Measurements from ENCODE around the gene HOXB7. TPM values are rescaled to one million over a fixed set of nuclear protein-coding genes. Genes with fewer than 3 reads are reported as not detected.

HOXB7 gene
- total and polyA plus RNA-seq, 9 donors, result 0.23 to 6.9 (median 1.3) TPM

GRCh38 chr17:48616717-48617470 is 6.1 kb upstream of the HOXB7 start:
- peaks cover 6% of the 10 kb centered on the region for H3K27me3 ChIP-seq
- no peaks in the 10 kb centered on the region for H3K4me1 ChIP-seq (ENCODE audit: insufficient read depth)
- no peak overlapping the region for H3K4me3 ChIP-seq
- WGBS, 3 donors, result 13 to 17% (median 15%) methylated on average over 15 of the region's 15 CpGs
- H3K36me3 ChIP-seq, result no peaks in the 10 kb centered on the region
- TF ChIP-seq POLR2A (IDR thresholded peaks at IDR 0.05), result no peak
- TF ChIP-seq CTCF (IDR thresholded peaks at IDR 0.05), result no peak
- no peak for TF ChIP-seq EP300 (IDR thresholded peaks at IDR 0.05)
- intact Hi-C loops (cut with DNase I), result loop anchor here in 3 of 4 donors (5.0 to 10.0 kb wide), 2 partner anchors 285 to 592 kb away; no protein-coding TSS in a partner anchor
- H3K9me3 ChIP-seq, result no peaks in the 10 kb centered on the region
- H3K27ac ChIP-seq, result no peak overlapping the region
- no peak for DNase-seq

- no peaks in the 10 kb centered on the region for H3K36me3 ChIP-seq
- DNase-seq, result no peak
- no peaks in the 10 kb centered on the region for H3K4me1 ChIP-seq (ENCODE audit: insufficient read depth)
- TF ChIP-seq EP300 (IDR thresholded peaks at IDR 0.05) (no peak), CTCF (IDR thresholded peaks at IDR 0.05) (no peak), POLR2A (IDR thresholded peaks at IDR 0.05) (no peak)
- no peak overlapping the region for H3K27ac ChIP-seq
- peaks cover under 1% of the 10 kb centered on the region for H3K27me3 ChIP-seq
- WGBS, 3 donors, result 19 to 25% (median 25%) methylated on average over 17 of the region's 17 CpGs
- H3K9me3 ChIP-seq, result no peaks in the 10 kb centered on the region
- intact Hi-C loops (cut with DNase I), result loop anchor here in 3 of 4 donors (5.0 to 10.0 kb wide), 2 partner anchors 284 to 591 kb away; no protein-coding TSS in a partner anchor
- H3K4me3 ChIP-seq, result no peak overlapping the region
Measured at GRCh38 chr17:48615963-48616716, 5.3 kb upstream of the HOXB7 start.

- intact Hi-C loops (cut with DNase I), result loop anchor here in 3 of 4 donors (5.0 to 10.0 kb wide), 2 partner anchors 283 to 591 kb away; no protein-coding TSS in a partner anchor
- no peaks in the 10 kb centered on the region for H3K27me3 ChIP-seq
- no peaks in the 10 kb centered on the region for H3K36me3 ChIP-seq
- DNase-seq, result no peak
- TF ChIP-seq EP300 (IDR thresholded peaks at IDR 0.05) (no peak), CTCF (IDR thresholded peaks at IDR 0.05) (no peak), POLR2A (IDR thresholded peaks at IDR 0.05) (no peak)
- no peak within 1 kb of the TSS for H3K4me3 ChIP-seq
- H3K27ac ChIP-seq, result no peak within 1 kb of the TSS
- peaks cover 2% of the 10 kb centered on the region for H3K4me1 ChIP-seq (ENCODE audit: insufficient read depth)
- H3K9me3 ChIP-seq, result no peaks in the 10 kb centered on the region
- WGBS, 3 donors, result 6 to 10% (median 7%) methylated on average over 41 of the region's 41 CpGs
Measured at GRCh38 chr17:48615047-48615962, 4.5 kb upstream of the HOXB7 start, which contains the start of gene HOXB8. TSS of gene HOXB8 (minus strand) at chr17:48615292. CDS start at chr17:48614704, 588 bp downstream.
